Skeletal muscle tissue (tissue), 4 donors: ENCODE results near the gene TMEM258. TPM values are rescaled to one million over a fixed set of nuclear protein-coding genes. Genes with fewer than 3 reads are reported as not detected.
A peak's percentile ranks its signal among the peaks of the same experiment; 100 is the strongest.

Experiments used
- H3K27ac ChIP-seq: one replicate; pipeline ENCODE4 v1.7.0; 2013; ENCODE audit warnings: mild to moderate bottlenecking, low read depth, low read length, inconsistent platforms
- H3K27me3 ChIP-seq, 3 donors: one replicate each; pipeline ENCODE4 v1.7.0; 2013; ENCODE audit warnings: low read length in 3 of 3; ENCODE audit not compliant: control insufficient read depth in 3 of 3, insufficient read depth in 3 of 3
- H3K36me3 ChIP-seq, 3 donors: one replicate each; pipeline ENCODE4 v1.7.0; 2013; ENCODE audit warnings: low read length in 3 of 3; ENCODE audit not compliant: control insufficient read depth in 3 of 3, insufficient read depth in 3 of 3
- H3K4me1 ChIP-seq, 3 donors: one replicate each; pipeline ENCODE4 v1.7.0; 2013; ENCODE audit warnings: low read length in 3 of 3, mild to moderate bottlenecking in 3 of 3; ENCODE audit not compliant: control insufficient read depth in 3 of 3, insufficient read depth in 3 of 3
- H3K4me3 ChIP-seq, 3 donors: one replicate each; pipeline ENCODE4 v1.7.0; 2013; ENCODE audit warnings: low read length in 3 of 3
- H3K9ac ChIP-seq, 3 donors: one replicate each; pipeline ENCODE4 v1.7.0; 2013; ENCODE audit warnings: low read length in 3 of 3, mild to moderate bottlenecking in 3 of 3, moderate library complexity in 2 of 3, low read depth in 1 of 3
- H3K9me3 ChIP-seq, 3 donors: one replicate each; pipeline ENCODE4 v1.7.0; 2013; ENCODE audit warnings: low read length in 3 of 3; ENCODE audit not compliant: control insufficient read depth in 3 of 3
- total RNA-seq: library from RNA; depleted of rRNA; stranded (reverse); fragments of >200 nt; gene quantifications from one replicate; pipeline ENCODE4 v1.2.3, GENCODE V29; 2014
- donor health status: Osteomylitis.

TMEM258 gene
- total RNA-seq, 1 donor from 2014 or later = 118 TPM

DNA sequence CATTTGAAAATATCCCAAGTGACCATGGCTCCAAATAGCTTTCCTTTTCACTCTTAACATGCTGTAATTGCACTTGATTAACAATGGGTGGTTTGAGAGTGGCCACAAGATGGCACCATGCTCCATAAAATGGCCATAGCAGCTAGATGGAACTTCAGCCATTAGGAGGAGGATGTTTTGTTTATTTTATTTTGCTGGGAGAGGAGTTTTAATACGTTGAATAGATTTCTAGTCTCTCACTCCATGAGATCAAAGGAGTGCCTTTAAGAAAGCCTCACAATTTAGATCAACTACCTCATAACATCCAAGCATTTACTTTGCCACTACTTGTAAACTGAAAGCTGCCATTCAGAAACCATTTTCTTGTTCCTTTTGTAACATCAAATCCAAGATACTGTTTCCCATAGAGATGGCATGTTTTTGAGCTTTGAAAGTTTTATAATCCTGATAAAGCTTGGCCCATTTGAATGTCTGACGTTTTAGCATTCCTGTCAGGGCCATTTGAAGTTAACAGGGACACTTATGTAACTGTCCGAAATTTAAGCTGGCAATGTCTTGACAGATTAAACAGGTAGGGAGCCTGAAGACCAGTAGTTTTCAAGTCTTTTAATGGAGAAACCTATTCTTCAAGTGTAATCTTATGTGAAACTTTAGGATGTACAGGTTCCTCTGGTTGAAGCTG, 5.0 kb upstream of the TMEM258 start:
- Histone ChIP-seq H3K27me3 (no peaks in the 10 kb centered on the region), H3K27ac (no peak overlapping the region), H3K36me3 (peaks cover 6 to 9% (median 8%) of the 10 kb centered on the region in 3 donors), H3K4me1 (peaks cover 6 to 9% (median 9%) of the 10 kb centered on the region in 3 donors), H3K9ac (peak overlapping the region in 1 of 3 donors; percentile 45), H3K9me3 (no peaks in the 10 kb centered on the region), H3K4me3 (no peak overlapping the region)

DNA sequence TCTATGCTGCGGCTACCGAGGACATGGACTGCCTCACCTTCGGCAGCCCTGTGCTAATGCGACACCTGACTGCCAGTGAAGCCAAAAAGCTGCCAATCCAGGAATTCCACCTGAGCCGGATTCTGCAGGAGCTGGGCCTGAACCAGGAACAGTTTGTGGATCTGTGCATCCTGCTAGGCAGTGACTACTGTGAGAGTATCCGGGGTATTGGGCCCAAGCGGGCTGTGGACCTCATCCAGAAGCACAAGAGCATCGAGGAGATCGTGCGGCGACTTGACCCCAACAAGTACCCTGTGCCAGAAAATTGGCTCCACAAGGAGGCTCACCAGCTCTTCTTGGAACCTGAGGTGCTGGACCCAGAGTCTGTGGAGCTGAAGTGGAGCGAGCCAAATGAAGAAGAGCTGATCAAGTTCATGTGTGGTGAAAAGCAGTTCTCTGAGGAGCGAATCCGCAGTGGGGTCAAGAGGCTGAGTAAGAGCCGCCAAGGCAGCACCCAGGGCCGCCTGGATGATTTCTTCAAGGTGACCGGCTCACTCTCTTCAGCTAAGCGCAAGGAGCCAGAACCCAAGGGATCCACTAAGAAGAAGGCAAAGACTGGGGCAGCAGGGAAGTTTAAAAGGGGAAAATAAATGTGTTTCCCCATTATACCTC, 3.6 kb upstream of the TMEM258 start:
- Histone ChIP-seq H3K27ac (no peak overlapping the region), H3K9ac (no peak overlapping the region), H3K9me3 (no peaks in the 10 kb centered on the region), H3K36me3 (peaks cover 6 to 8% (median 6%) of the 10 kb centered on the region in 3 donors), H3K27me3 (no peaks in the 10 kb centered on the region), H3K4me1 (peaks cover 12 to 16% (median 15%) of the 10 kb centered on the region in 3 donors), H3K4me3 (no peak overlapping the region)

DNA sequence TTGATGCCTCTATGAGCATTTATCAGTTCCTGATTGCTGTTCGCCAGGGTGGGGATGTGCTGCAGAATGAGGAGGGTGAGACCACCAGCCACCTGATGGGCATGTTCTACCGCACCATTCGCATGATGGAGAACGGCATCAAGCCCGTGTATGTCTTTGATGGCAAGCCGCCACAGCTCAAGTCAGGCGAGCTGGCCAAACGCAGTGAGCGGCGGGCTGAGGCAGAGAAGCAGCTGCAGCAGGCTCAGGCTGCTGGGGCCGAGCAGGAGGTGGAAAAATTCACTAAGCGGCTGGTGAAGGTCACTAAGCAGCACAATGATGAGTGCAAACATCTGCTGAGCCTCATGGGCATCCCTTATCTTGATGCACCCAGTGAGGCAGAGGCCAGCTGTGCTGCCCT, 3.1 kb upstream of the TMEM258 start:
- Histone ChIP-seq H3K4me3 (no peak overlapping the region), H3K27ac (no peak overlapping the region), H3K9me3 (no peaks in the 10 kb centered on the region), H3K36me3 (peaks cover 6 to 8% (median 7%) of the 10 kb centered on the region in 3 donors), H3K9ac (no peak overlapping the region), H3K27me3 (no peaks in the 10 kb centered on the region), H3K4me1 (peaks cover 12 to 16% (median 15%) of the 10 kb centered on the region in 3 donors)

DNA sequence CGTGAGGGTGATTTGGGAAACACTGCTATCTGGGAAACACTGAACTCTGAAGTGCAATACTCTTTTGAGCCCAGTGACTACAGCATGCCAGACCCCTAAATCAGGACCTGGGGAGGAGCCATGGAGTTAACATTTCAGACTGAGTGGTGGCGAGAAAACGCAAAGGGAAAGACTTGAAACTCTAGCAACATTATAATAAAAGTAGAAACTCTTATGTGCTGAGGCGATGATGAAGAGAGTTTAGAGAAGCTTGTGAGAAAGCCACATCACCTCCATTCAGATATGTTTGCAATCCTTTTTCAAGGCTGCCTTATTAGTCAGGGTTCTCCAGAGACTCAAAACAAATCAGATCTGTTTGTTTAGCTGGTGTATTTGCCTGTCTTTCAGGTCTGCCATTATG, 2.2 kb upstream of the TMEM258 start:
- no peak overlapping the region for H3K27ac ChIP-seq

DNA sequence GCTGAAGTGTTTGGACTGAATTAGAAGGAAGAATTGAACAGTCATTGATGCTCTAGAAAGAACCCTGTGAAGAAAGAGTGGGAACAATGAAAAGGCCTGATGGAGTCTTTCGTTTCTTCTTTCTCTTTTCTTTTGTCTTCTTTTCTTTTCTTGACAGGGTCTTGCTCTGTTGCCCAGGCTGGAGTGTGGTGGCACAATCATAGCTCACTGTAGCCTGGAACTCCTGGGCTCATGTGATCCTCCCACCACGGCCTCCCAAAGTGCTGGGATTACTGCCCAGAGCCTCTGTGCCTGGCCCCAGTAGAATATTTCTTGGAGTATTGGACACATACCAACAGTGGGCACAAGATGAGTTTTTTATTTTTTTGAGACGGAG, 1.4 kb upstream of the TMEM258 start:
- H3K36me3 ChIP-seq = peaks cover 20 to 25% (median 23%) of the 10 kb centered on the region in 3 donors
- peaks cover 12 to 20% (median 15%) of the 10 kb centered on the region in 3 donors for H3K4me1 ChIP-seq
- H3K27ac ChIP-seq = no peak overlapping the region
- no peak overlapping the region for H3K9ac ChIP-seq
- peak overlapping the region in 1 of 3 donors; percentile 96 for H3K4me3 ChIP-seq
- H3K9me3 ChIP-seq = no peaks in the 10 kb centered on the region
- no peaks in the 10 kb centered on the region for H3K27me3 ChIP-seq

More for the DNA sequence above, 2.2 kb upstream of the TMEM258 start:
- H3K9me3 ChIP-seq = no peaks in the 10 kb centered on the region
- H3K4me1 ChIP-seq = peaks cover 12 to 20% (median 15%) of the 10 kb centered on the region in 3 donors
- H3K4me3 ChIP-seq = no peak overlapping the region
- no peak overlapping the region for H3K9ac ChIP-seq
- peaks cover 12 to 17% (median 15%) of the 10 kb centered on the region in 3 donors for H3K36me3 ChIP-seq
- no peaks in the 10 kb centered on the region for H3K27me3 ChIP-seq

DNA sequence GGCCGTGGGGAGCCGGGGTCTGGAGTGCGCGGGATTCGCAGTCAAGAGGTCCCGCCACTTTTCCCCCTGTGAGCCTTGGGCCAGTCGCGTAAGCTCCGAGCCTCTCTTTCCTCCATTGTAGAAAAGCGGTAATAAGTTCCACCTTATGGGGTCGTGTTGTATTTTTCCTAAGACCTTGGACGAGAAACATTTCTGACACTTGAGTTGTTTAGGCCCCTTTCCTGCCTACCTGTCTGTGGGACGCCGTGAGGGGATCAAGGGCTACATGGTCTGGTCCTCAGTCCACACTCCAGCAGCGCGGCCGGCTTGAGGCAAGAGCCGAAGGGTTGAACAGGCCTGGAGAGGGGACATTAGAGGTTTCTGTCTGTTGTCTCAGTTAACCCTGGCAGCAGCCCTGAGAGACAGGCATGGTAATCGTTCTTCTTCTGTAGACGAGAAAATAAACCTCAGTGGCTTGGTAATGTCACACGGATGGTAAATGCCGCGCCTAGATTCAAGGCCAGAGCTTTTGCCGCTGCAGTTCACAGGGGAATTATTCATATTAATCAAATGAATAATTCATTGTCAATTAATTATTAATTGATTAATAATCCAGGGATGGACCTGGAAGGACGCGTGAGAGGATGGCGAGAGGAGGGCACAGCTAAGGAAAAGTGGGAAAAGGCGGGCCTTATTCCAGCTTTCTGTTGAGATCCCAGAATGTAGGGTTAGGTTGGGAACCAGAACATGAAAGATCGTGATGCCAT, 857 bp upstream of the TMEM258 start:
- Histone ChIP-seq H3K9ac (peak overlapping the region; percentile 93 to 98 (median 95)), H3K27ac (peak overlapping the region; percentile 92), H3K36me3 (peaks cover 25 to 29% (median 27%) of the 10 kb centered on the region in 3 donors), H3K9me3 (no peaks in the 10 kb centered on the region), H3K4me1 (peaks cover 12 to 20% (median 15%) of the 10 kb centered on the region in 3 donors), H3K27me3 (no peaks in the 10 kb centered on the region), H3K4me3 (peak overlapping the region; percentile 85 to 98 (median 96))

DNA sequence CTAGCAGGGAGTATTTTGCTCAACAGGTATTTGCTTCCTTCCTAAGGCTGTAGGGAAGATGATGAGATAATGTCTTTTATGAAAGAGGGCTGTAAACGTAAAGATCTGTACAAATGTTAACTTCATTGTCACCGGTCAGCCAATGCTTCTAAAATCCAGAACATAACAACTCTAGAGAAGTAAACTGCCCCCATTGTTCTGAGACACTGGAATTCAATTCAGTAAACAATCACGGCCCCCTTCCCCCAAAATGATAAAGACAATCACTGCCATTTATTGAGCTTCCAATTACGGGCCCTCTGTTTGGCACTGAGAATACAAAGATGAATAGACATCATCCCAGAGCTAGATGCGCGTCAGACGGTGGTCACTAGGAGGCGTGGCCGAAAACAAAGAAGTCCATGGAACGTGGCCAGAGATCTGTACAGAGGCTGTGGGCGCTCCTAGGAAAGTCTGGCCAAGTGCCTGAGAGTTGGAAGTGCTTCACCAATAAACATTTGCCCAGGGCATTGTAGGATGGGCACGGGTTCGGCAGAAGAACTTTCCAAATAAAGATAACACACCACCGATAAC, 576 bp downstream of the TMEM258 start:
- H3K4me3 ChIP-seq = peak overlapping the region; percentile 85 to 98 (median 96)
- peaks cover 12 to 20% (median 15%) of the 10 kb centered on the region in 3 donors for H3K4me1 ChIP-seq
- no peaks in the 10 kb centered on the region for H3K27me3 ChIP-seq
- H3K9me3 ChIP-seq = no peaks in the 10 kb centered on the region
- H3K36me3 ChIP-seq = peaks cover 38 to 43% (median 39%) of the 10 kb centered on the region in 3 donors
- peak overlapping the region; percentile 92 for H3K27ac ChIP-seq
- H3K9ac ChIP-seq = peak overlapping the region; percentile 93 to 98 (median 95)

DNA sequence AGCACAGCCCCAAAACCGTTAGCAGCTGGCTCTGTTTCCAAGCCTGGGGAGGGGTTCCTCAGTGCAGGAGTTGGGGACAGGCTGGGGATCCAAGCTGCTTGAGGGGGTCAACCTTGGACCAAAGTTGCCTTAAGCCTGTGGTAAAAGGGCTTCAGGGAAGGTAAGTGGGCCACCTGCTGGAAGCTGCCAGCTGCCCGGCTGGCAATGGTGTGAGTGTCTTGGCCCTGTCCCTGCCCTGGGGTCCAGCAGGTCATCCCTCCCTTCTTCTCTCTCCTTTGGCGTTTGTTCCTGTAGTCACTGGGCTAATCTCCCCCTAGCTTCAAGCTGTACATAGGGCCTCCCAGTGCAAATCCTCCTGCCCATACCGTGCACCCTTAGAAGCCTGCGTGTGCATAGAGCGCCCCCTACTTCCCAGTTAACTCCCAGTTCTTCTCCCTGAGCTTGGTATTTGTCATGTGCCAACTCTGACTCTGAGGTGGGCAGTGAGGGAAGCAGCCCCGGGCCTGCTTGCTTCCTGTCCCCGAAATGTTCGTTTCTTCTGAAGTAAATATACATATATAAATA, 4.4 kb downstream of the TMEM258 start:
- H3K36me3 ChIP-seq = peaks cover 47 to 54% (median 53%) of the 10 kb centered on the region in 3 donors
- H3K4me3 ChIP-seq = no peak overlapping the region
- peak overlapping the region in 1 of 3 donors; percentile 8 for H3K9ac ChIP-seq
- no peaks in the 10 kb centered on the region for H3K9me3 ChIP-seq
- H3K27me3 ChIP-seq = no peaks in the 10 kb centered on the region
- H3K4me1 ChIP-seq = peaks cover 4 to 16% (median 8%) of the 10 kb centered on the region in 3 donors
- H3K27ac ChIP-seq = no peak overlapping the region

DNA sequence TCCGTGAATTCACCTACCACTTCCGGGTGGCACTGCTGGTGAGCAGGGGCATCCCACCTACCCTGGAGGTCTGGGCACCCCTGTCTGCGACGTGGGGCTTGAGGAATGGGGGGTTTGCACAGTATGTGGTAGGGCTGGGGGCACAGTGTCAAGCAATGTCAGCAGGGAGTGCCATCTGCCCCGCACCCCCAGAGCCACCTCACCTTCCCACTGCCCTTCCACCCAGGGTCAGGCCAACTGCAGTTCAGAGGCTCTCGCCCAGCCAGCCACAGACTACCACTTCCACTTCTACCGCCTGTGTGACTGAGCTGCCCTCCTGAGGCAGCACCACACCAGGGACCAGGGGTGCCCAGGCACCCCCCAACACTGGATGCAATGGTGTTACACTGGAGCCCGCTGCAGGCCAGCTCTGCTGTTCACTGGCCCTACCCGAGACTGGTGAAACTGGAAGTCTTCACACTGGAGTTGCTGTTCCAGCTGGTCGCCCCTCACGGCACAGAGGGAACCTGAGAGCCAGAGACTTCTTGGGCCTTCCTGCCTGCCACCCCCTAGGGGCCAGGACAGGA, 6.5 kb downstream of the TMEM258 start:
- H3K27ac ChIP-seq = no peak overlapping the region
- no peaks in the 10 kb centered on the region for H3K9me3 ChIP-seq
- H3K9ac ChIP-seq = no peak overlapping the region
- H3K27me3 ChIP-seq = no peaks in the 10 kb centered on the region
- H3K4me3 ChIP-seq = no peak overlapping the region
- peaks cover 47 to 54% (median 53%) of the 10 kb centered on the region in 3 donors for H3K36me3 ChIP-seq
- H3K4me1 ChIP-seq = peaks cover 0 to 4% (median 0%) of the 10 kb centered on the region in 3 donors
